Renal cortex interstitium (tissue), 11 donors: ENCODE data around the gene ZMYND15. TPM values are rescaled to one million over a fixed set of nuclear protein-coding genes. Genes with fewer than 3 reads are reported as not detected.

Experiments used
- DNase-seq, 11 donors: peaks; one replicate each; pipeline ENCODE4 v3.0.0-alpha.2; 2013; ENCODE audit warnings: low read depth in 9 of 11, low spot score in 4 of 11; ENCODE audit errors: extremely low read depth in 1 of 11
- polyA plus RNA-seq, 3 donors: library from polyadenylated mRNA; unstranded; fragments of 120-200 nt; gene quantifications; one replicate each; pipeline ENCODE4 v1.2.1, GENCODE V29; 2013; ENCODE audit not compliant: insufficient read length in 3 of 3

Gene ZMYND15
- polyA plus RNA-seq, 3 donors: 0.46 to 1.7 (median 0.50) TPM

GRCh38 chr17:4738136-4739121 lies 1.2 kb upstream of the ZMYND15 start:
- no peak for DNase-seq

- no peak for DNase-seq
Measured at GRCh38 chr17:4740025-4740351, 355 bp downstream of the ZMYND15 start.

GRCh38 chr17:4740584-4740983 lies 951 bp downstream of the ZMYND15 start:
- DNase-seq: no peak

- no peak for DNase-seq
Measured at GRCh38 chr17:4741544-4741943, 1.9 kb downstream of the ZMYND15 start.

GRCh38 chr17:4742133-4742532 lies 2.5 kb downstream of the ZMYND15 start:
- DNase-seq: no peak

- DNase-seq: no peak
Measured at GRCh38 chr17:4742629-4743028, 3.0 kb downstream of the ZMYND15 start.

GRCh38 chr17:4743216-4743615 lies 3.6 kb downstream of the ZMYND15 start:
- DNase-seq: no peak

GRCh38 chr17:4743898-4744297 lies 4.3 kb downstream of the ZMYND15 start:
- no peak for DNase-seq

GRCh38 chr17:4744999-4745969 lies 5.7 kb downstream of the ZMYND15 start:
- no peak for DNase-seq

GRCh38 chr17:4747847-4748246 lies 8.2 kb downstream of the ZMYND15 start:
- no peak for DNase-seq

GRCh38 chr17:4748686-4749085 lies 9.1 kb downstream of the ZMYND15 start:
- DNase-seq: no peak

GRCh38 chr17:4750606-4751005 lies 11.0 kb downstream of the ZMYND15 start:
- DNase-seq: no peak

- no peak for DNase-seq
Measured at GRCh38 chr17:4751932-4752331, 12.3 kb downstream of the ZMYND15 start.

GRCh38 chr17:4753392-4753791 lies 13.8 kb downstream of the ZMYND15 start:
- DNase-seq: no peak

GRCh38 chr17:4759776-4760236 lies 20.2 kb downstream of the ZMYND15 start:
- no peak for DNase-seq

GRCh38 chr17:4764595-4764994 lies 25.0 kb downstream of the ZMYND15 start:
- no peak for DNase-seq

GRCh38 chr17:4766201-4766600 lies 26.6 kb downstream of the ZMYND15 start:
- DNase-seq: no peak

GRCh38 chr17:4766723-4767122 lies 27.1 kb downstream of the ZMYND15 start:
- DNase-seq: no peak

GRCh38 chr17:4768298-4768697 lies 28.7 kb downstream of the ZMYND15 start:
- no peak for DNase-seq

GRCh38 chr17:4769628-4770027 lies 30.0 kb downstream of the ZMYND15 start:
- DNase-seq: no peak
